ENCODE data around the gene TSNAXIP1.

The TSNAXIP1 gene

GRCh38 chr16:67856927-67857546 is 50.3 kb downstream of the TSNAXIP1 start:
- DNase-seq (ENCODE audit: low read depth) = no peak
- in situ Hi-C loops (cut with HindIII; ENCODE audit: low sequenced_read_pairs) = no loop called here
- no peak overlapping the region for H3K4me3 ChIP-seq (ENCODE audit: low read depth, low read length)
- TF ChIP-seq, protein P1, sequence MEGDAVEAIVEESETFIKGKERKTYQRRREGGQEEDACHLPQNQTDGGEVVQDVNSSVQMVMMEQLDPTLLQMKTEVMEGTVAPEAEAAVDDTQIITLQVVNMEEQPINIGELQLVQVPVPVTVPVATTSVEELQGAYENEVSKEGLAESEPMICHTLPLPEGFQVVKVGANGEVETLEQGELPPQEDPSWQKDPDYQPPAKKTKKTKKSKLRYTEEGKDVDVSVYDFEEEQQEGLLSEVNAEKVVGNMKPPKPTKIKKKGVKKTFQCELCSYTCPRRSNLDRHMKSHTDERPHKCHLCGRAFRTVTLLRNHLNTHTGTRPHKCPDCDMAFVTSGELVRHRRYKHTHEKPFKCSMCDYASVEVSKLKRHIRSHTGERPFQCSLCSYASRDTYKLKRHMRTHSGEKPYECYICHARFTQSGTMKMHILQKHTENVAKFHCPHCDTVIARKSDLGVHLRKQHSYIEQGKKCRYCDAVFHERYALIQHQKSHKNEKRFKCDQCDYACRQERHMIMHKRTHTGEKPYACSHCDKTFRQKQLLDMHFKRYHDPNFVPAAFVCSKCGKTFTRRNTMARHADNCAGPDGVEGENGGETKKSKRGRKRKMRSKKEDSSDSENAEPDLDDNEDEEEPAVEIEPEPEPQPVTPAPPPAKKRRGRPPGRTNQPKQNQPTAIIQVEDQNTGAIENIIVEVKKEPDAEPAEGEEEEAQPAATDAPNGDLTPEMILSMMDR (IDR thresholded peaks at IDR 0.05; ENCODE audit: low read depth, low read length, missing control alignments) = no peak

DNA sequence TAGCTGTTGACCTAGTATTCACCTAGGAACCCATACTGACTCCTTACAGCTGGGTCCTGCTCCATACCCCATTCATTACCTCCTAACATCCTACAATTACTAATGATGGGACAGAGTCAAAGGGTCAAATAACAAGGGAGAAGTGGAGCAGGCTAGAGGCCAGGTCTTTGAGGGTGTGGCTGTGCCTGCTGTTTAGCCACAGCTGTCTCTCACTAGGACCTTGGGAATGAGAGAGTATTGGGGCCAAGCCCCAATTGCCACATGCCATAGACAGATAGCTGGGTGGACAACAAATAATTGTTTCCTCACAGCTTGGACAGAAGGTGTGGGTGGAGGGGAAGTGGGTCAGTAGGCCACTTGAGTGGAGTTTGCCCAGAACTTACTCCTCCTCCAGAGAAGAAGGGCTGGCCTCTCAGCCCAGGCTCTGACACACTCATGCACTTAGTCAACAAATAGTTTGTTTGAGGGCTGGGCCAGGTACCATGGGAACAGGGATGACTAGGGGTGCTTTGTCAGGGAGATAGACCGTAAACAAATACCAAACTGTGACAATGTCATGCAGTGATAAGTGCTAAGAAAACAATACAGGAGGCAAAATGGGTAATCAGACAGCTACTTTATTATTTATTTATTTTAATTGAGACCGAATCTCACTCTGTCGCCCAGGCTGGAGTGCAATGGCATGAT is 51.0 kb downstream of the TSNAXIP1 start:
- peak; percentile 65 for DNase-seq (ENCODE audit: low read depth)
- no peak overlapping the region for H3K4me3 ChIP-seq (ENCODE audit: low read depth, low read length)
- in situ Hi-C loops (cut with HindIII; ENCODE audit: low sequenced_read_pairs) = no loop called here

DNA sequence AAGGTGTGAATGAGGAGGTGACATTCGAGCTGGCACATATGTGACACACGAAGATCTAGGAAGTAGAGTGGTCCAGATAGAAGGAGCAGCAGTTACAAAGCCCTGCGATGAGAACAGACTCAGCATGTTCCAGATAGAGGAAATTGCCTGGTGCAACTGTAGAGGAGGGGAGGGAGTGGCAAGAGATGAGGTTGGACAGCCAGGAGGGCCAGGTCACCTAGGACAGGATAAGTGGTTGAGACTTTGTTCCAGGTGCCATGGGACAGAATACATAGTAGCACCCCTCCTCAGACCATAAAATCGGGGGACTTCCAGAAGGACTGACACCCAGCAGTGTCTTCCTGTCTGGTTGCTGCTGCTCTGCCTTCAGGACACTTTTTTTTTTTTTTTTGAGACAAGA is 51.8 kb downstream of the TSNAXIP1 start:
- in situ Hi-C loops (cut with HindIII; ENCODE audit: low sequenced_read_pairs) = no loop called here
- H3K4me3 ChIP-seq (ENCODE audit: low read depth, low read length) = no peak overlapping the region
- no peak for DNase-seq (ENCODE audit: low read depth)
- TF ChIP-seq, protein P1 (IDR thresholded peaks at IDR 0.05; ENCODE audit: low read depth, low read length, missing control alignments) = no peak

More for the DNA sequence above, 51.0 kb downstream of the TSNAXIP1 start:
- TF ChIP-seq, protein P1 (IDR thresholded peaks at IDR 0.05; ENCODE audit: low read depth, low read length, missing control alignments) = no peak

DNA sequence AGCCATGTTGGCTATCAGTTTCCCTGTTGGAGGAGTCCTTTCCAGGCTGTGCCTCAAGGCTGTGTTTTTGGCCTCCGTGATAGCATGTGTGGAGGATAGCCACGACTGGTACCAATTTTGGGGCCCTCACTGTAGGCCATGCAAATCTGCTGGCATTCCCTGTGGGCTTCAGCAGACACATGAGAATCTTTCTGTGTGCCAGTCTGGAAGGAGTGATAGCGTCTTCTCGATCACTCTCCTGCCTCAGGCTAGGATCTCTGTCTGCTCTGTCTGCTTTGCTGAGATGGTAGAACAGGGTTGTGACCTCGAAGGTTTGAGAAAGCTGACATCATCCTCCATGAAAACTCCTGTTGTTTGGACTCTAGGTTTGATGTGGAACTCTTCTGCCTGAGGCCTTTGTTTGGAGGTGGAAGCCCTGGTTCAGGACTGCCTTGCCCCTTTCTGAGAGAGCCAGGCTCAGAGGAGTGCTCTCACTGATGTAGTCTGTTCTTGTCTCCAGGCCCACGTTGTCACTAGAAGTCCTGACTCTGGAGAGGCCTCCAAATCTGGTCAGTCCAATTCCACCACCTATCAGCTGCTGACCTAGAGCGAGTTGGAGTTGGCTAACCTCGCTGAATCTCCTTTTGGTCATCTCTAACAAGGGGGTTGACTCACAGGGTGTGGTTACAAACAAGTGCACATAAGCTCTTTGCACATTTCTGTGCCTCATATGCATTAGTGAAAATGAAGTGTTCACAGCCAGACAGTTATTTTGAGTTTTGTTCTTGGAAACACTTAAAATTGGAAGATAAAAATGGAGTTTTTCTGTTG is 54.1 kb downstream of the TSNAXIP1 start:
- no peak overlapping the region for H3K4me3 ChIP-seq (ENCODE audit: low read depth, low read length)
- in situ Hi-C loops (cut with HindIII; ENCODE audit: low sequenced_read_pairs) = loop anchor here (5.0 kb wide), 1 partner anchor 38 kb away; no protein-coding TSS in a partner anchor
- no peak for DNase-seq (ENCODE audit: low read depth)
- TF ChIP-seq, protein P1 (IDR thresholded peaks at IDR 0.05; ENCODE audit: low read depth, low read length, missing control alignments) = no peak

GRCh38 chr16:67861877-67862276 is 55.2 kb downstream of the TSNAXIP1 start:
- in situ Hi-C loops (cut with HindIII; ENCODE audit: low sequenced_read_pairs) = loop anchor here (5.0 kb wide), 1 partner anchor 40 kb away; no protein-coding TSS in a partner anchor
- H3K4me3 ChIP-seq (ENCODE audit: low read depth, low read length) = no peak overlapping the region
- TF ChIP-seq, protein P1 (IDR thresholded peaks at IDR 0.05; ENCODE audit: low read depth, low read length, missing control alignments) = no peak
- no peak for DNase-seq (ENCODE audit: low read depth)
